Peyer's patch (tissue), 4 donors: Measurements from ENCODE around the gene IL22RA2. TPM values are rescaled to one million over a fixed set of nuclear protein-coding genes. Genes with fewer than 3 reads are reported as not detected.
"Not testable (repeated sequence)": the region's sequence is repeated elsewhere in the genome, so short reads cannot be mapped to it uniquely, and the experiment has no call there.

Experiments used
- DNase-seq, 3 donors: peaks; one replicate each; pipeline ENCODE4 v3.0.0-alpha.2; 2017 to 2019
- H3K27ac ChIP-seq, 4 donors: fragments of 200-600 bp; sonication (generic); one replicate each; pipeline ENCODE4 v1.5.1; 2016 to 2019
- H3K27me3 ChIP-seq, 2 donors: fragments of 200-600 bp; sonication (generic); one replicate each; pipeline ENCODE4 v1.5.1; 2019
- H3K36me3 ChIP-seq, 3 donors: fragments of 200-600 bp; sonication (generic); one replicate each; pipeline ENCODE4 v1.5.1; 2016 to 2019
- H3K4me1 ChIP-seq, 4 donors: fragments of 200-600 bp; sonication (generic); one replicate each; pipeline ENCODE4 v1.5.1; 2016 to 2019
- H3K4me3 ChIP-seq, 4 donors: fragments of 200-600 bp; sonication (generic); 1 replicate in 3 of 4; 2 replicates in 1 of 4; pipeline ENCODE4 v1.5.1; 2016 to 2019; ENCODE audit warnings: mild to moderate bottlenecking in 1 of 4
- H3K9me3 ChIP-seq, 4 donors: fragments of 200-600 bp; sonication (generic); one replicate each; pipeline ENCODE4 v1.5.1; 2016 to 2019; ENCODE audit warnings: mild to moderate bottlenecking in 1 of 4
- POLR2A ChIP-seq, 2 donors: fragments of 450-650 bp; IDR thresholded peaks; one replicate each; pipeline ENCODE4 v1.5.1; 2017; ENCODE audit warnings: antibody characterized with exemption in 2 of 2, mild to moderate bottlenecking in 2 of 2, moderate library complexity in 2 of 2
- total RNA-seq, 4 donors: library from RNA; depleted of rRNA; stranded (reverse); fragments of >200 nt; gene quantifications; one replicate each; pipeline ENCODE4 v1.1.0, GENCODE V29; 2016
- TF ChIP-seq, protein P1 (sequence below), 6 experiments: fragments of 450-650 bp in 4 of 6; fragments of 200-600 bp in 2 of 6; sonication (generic) in 1 of 6; IDR thresholded peaks; one replicate each; pipeline ENCODE4 v1.5.1; 2017 to 2019; ENCODE audit warnings: antibody characterized with exemption in 6 of 6, mild to moderate bottlenecking in 3 of 6, moderate library complexity in 1 of 6

IL22RA2 gene
- total RNA-seq, 4 donors from 2014 or later: not detected

DNA sequence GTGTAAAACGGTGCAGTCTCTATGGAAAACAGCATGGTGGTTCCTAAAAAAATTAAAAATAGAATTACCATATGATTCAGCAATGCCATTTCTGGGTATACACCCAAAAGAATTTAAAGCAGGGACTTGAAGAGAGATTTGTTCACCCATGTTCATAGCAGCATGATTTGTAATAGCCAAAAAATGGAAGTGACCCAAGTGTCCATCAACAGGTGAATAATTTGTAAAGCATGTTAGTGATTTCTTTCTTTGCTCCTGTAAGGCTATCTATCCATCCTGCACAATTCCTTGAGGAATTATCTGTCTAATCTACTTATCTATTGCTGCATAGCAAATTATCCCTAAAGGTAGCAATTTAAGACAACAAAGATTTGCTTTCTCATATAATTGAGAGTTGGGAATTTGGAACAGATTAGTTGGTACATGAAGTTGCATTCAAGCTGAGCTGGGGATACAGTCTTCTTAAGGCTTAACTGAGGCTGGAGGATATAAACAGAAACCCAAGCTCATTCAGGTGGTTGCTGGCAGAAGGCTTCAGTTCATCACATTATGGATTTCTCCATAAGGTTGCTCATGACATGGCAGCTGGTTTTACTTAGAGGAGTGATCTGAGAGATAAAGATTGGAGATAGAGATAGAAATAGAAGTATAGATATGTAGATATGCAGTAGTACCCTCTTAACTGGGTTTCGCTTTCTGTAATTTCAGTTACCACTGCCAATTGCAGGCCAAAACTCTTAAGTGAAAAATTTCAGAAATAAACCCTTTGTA, 62.0 kb downstream of the IL22RA2 start:
- no peak for DNase-seq
- H3K9me3 ChIP-seq: no peaks in the 10 kb centered on the region
- H3K27me3 ChIP-seq: no peaks in the 10 kb centered on the region
- no peak overlapping the region for H3K27ac ChIP-seq
- no peaks in the 10 kb centered on the region for H3K4me1 ChIP-seq
- no peaks in the 10 kb centered on the region for H3K36me3 ChIP-seq
- no peak for TF ChIP-seq POLR2A (IDR thresholded peaks at IDR 0.05)
- TF ChIP-seq, protein P1, sequence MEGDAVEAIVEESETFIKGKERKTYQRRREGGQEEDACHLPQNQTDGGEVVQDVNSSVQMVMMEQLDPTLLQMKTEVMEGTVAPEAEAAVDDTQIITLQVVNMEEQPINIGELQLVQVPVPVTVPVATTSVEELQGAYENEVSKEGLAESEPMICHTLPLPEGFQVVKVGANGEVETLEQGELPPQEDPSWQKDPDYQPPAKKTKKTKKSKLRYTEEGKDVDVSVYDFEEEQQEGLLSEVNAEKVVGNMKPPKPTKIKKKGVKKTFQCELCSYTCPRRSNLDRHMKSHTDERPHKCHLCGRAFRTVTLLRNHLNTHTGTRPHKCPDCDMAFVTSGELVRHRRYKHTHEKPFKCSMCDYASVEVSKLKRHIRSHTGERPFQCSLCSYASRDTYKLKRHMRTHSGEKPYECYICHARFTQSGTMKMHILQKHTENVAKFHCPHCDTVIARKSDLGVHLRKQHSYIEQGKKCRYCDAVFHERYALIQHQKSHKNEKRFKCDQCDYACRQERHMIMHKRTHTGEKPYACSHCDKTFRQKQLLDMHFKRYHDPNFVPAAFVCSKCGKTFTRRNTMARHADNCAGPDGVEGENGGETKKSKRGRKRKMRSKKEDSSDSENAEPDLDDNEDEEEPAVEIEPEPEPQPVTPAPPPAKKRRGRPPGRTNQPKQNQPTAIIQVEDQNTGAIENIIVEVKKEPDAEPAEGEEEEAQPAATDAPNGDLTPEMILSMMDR (IDR thresholded peaks at IDR 0.05): no peak
- no peak overlapping the region for H3K4me3 ChIP-seq

DNA sequence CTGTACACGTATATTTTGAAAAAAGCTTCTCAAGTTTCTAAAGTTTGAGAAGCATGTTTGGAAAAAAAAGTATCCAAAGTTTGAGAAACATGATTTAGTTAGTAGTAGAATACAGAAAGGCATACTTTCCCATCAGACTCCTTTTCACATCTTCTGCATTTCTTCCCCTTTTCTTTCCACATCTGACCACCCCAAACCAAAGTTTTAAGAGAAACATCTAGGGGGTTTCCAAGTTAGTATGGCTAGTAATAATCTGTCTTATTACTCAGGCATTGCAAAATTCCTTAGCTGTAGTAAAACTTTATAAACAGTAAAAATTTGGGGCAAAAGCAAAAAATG, 65.7 kb downstream of the IL22RA2 start:
- Histone ChIP-seq H3K27ac (no peak overlapping the region), H3K27me3 (no peaks in the 10 kb centered on the region)
- TF ChIP-seq POLR2A (IDR thresholded peaks at IDR 0.05): no peak
- TF ChIP-seq, protein P1 (IDR thresholded peaks at IDR 0.05): no peak

DNA sequence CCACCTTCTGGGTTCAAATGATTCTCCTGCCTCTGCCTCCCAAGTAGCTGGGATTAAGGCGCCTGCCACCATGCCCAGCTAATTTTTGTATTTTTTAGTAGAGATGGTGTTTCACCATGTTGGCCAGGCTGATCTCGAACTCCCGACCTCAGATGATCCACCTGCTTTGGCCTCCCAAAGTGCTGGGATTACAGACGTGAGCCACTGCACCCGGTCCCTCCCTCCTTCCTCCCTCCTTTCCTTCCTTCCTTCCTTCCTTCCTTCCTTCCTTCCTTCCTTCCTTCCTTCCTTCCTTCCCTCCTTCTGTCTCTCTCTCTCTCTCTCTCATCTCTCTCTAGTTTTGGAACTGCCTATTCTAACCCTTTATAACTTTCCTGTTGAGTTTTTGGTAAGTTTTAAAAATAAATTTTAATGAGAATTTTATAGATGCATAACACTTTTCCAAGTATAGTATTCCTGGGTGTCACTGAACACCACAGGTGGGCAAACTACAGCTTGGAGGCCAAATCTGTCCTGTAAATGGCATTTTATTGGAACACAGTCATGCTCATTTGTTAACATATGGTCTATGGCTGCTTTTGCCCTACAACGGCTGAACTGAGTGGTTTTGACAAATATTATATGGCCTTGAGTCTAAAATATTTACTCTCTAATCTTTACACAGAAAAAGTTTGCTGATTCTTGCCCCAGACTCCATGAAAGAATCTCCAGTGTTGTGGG, 66.2 kb downstream of the IL22RA2 start:
- peak overlapping the region in 1 of 4 donors; percentile 18 for H3K27ac ChIP-seq
- not testable (repeated sequence) for H3K27me3 ChIP-seq

More for the DNA sequence above, 65.7 kb downstream of the IL22RA2 start:
- H3K36me3 ChIP-seq: no peaks in the 10 kb centered on the region
- no peak overlapping the region for H3K4me3 ChIP-seq
- H3K4me1 ChIP-seq: peaks cover 0 to 10% (median 2%) of the 10 kb centered on the region in 4 donors
- DNase-seq: no peak
- no peaks in the 10 kb centered on the region for H3K9me3 ChIP-seq

DNA sequence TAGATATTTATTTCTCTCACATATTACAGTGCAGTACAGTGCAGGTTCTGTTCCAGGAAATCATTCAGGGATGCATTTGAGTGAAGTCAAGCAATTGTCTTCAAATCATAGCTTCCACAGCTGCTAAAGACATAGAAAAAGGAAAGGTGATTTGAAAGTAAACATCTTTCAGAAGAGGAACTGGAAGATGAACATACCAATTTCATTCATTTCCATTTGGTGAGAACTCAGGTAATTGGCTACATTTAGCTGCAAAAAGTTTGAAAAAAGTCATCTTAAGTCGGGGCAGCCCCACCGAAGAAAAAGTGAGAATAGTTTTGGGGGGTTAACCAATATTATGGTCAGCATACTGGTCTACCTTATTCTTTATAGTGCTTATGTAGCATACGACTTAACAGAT, 67.3 kb downstream of the IL22RA2 start:
- no peaks in the 10 kb centered on the region for H3K27me3 ChIP-seq
- peak overlapping the region in 1 of 4 donors; percentile 18 for H3K27ac ChIP-seq
- H3K36me3 ChIP-seq: no peaks in the 10 kb centered on the region
- H3K9me3 ChIP-seq: no peaks in the 10 kb centered on the region
- DNase-seq: no peak
- H3K4me1 ChIP-seq: peaks cover 0 to 10% (median 2%) of the 10 kb centered on the region in 4 donors
- no peak overlapping the region for H3K4me3 ChIP-seq
- TF ChIP-seq, protein P1 (IDR thresholded peaks at IDR 0.05): no peak
- no peak for TF ChIP-seq POLR2A (IDR thresholded peaks at IDR 0.05)

More for the DNA sequence above, 66.2 kb downstream of the IL22RA2 start:
- H3K4me3 ChIP-seq, H3K9me3 ChIP-seq, H3K4me1 ChIP-seq, H3K36me3 ChIP-seq, DNase-seq: not testable (repeated sequence)

DNA sequence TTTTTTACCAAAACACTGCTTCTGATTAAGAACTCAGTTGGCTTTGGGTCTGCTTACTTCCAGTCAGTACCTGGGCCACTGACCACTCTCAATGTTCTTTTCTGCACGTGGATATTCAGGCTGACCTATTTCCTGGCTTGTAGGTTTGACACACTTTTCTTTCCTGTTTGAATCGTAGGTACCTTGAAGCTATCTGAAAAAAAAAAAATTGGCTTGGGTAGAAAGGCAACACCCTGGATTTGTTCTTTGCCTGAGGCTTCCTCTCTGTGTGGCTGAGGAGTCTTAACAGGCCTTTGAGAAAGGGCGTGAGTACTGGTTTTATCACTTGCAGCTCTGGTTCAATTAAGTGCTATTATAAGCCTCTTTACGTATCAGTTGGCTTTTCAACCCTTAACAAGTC, 68.1 kb downstream of the IL22RA2 start:
- Histone ChIP-seq H3K4me1 (peaks cover 0 to 10% (median 2%) of the 10 kb centered on the region in 4 donors), H3K9me3 (no peaks in the 10 kb centered on the region), H3K4me3 (no peak overlapping the region), H3K36me3 (no peaks in the 10 kb centered on the region), H3K27me3 (no peaks in the 10 kb centered on the region), H3K27ac (peak overlapping the region in 1 of 4 donors; percentile 59)
- TF ChIP-seq POLR2A (IDR thresholded peaks at IDR 0.05): no peak
- TF ChIP-seq, protein P1 (IDR thresholded peaks at IDR 0.05): no peak
- DNase-seq: no peak

DNA sequence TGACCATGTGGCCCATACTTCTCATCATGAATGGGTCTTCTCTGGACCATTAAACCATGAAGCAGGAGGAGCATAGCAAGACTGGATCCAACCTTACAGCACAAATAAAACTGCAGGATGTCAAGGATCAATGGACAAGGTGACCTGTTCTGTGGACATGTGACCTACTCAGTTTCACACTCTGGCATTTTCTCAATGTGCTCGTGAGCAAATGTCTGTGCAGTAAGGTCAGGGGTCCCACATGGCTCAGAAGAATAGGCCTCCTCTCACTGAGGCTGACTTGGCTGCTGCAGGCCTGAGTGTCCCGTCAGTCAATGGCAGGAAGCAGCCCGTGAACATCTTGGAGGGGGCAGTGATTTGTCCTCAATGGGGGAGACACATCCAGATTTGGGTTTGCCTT, 68.5 kb downstream of the IL22RA2 start:
- Histone ChIP-seq H3K27me3 (no peaks in the 10 kb centered on the region), H3K9me3 (no peaks in the 10 kb centered on the region), H3K4me3 (no peak overlapping the region), H3K36me3 (no peaks in the 10 kb centered on the region), H3K4me1 (peaks cover 0 to 10% (median 2%) of the 10 kb centered on the region in 4 donors), H3K27ac (peak overlapping the region in 2 of 4 donors; percentile 22 to 59)
- no peak for TF ChIP-seq POLR2A (IDR thresholded peaks at IDR 0.05)
- TF ChIP-seq, protein P1 (IDR thresholded peaks at IDR 0.05): no peak
- no peak for DNase-seq
